NCI-H2107 treated with DMSO at 0.1 percent for 48 hours (cell line): ENCODE measurements around the gene NEURL4.
"Not testable (repeated sequence)": the region's sequence is repeated elsewhere in the genome, so short reads cannot be mapped to it uniquely, and the experiment has no call there.

Experiments used
- DNase-seq: peaks from one replicate; lab custom pipeline; 2025; ENCODE audit not compliant: unreplicated experiment; lab: John Stamatoyannopoulos, UW

The NEURL4 gene

GRCh38 chr17:7328840-7329373, at the start of gene NEURL4:
Gene NEURL4 (minus strand): TSS chr17:7329335. CDS start chr17:7329312, 23 bp downstream.
- no peak for DNase-seq

GRCh38 chr17:7374353-7374752, 45.2 kb upstream of the NEURL4 start:
- no peak for DNase-seq

- no peak for DNase-seq
These were observed 41.7 kb upstream of the NEURL4 start for GRCh38 chr17:7370853-7371252.

- no peak for DNase-seq
These were observed 40.7 kb upstream of the NEURL4 start for GRCh38 chr17:7369825-7370224.

- not testable (repeated sequence) for DNase-seq
These were observed 39.5 kb upstream of the NEURL4 start for GRCh38 chr17:7368599-7368994.

- DNase-seq: no peak
These were observed 38.9 kb upstream of the NEURL4 start for GRCh38 chr17:7367918-7368598.

- no peak for DNase-seq
These were observed 37.9 kb upstream of the NEURL4 start for GRCh38 chr17:7367083-7367482.

- DNase-seq: not testable (repeated sequence)
These were observed 36.8 kb upstream of the NEURL4 start for GRCh38 chr17:7365963-7366362.

GRCh38 chr17:7363311-7363710, 34.2 kb upstream of the NEURL4 start:
- DNase-seq: no peak

GRCh38 chr17:7361906-7362305, 32.8 kb upstream of the NEURL4 start:
- no peak for DNase-seq

GRCh38 chr17:7357381-7357780, 28.2 kb upstream of the NEURL4 start:
- DNase-seq: no peak

GRCh38 chr17:7356756-7357155, 27.6 kb upstream of the NEURL4 start:
- DNase-seq: no peak

GRCh38 chr17:7356072-7356549, 27.0 kb upstream of the NEURL4 start:
- no peak for DNase-seq

GRCh38 chr17:7355573-7355972, 26.4 kb upstream of the NEURL4 start:
- DNase-seq: no peak

GRCh38 chr17:7355053-7355452, 25.9 kb upstream of the NEURL4 start, which contains the start of gene TMEM95:
Gene TMEM95 (plus strand): TSS chr17:7355156. CDS start chr17:7355205, 49 bp downstream.
- DNase-seq: no peak

GRCh38 chr17:7354262-7354843, 25.2 kb upstream of the NEURL4 start:
- no peak for DNase-seq

GRCh38 chr17:7352910-7353635, 23.9 kb upstream of the NEURL4 start:
- no peak for DNase-seq

GRCh38 chr17:7352503-7352889, 23.4 kb upstream of the NEURL4 start:
- no peak for DNase-seq

GRCh38 chr17:7351665-7352502, 22.7 kb upstream of the NEURL4 start, which contains the start of gene KCTD11:
Gene KCTD11 (plus strand): TSS chr17:7352162.
- no peak for DNase-seq

GRCh38 chr17:7348478-7349242, 19.5 kb upstream of the NEURL4 start:
- no peak for DNase-seq
